Germinal center (tissue), 1 donor: ENCODE measurements around the gene FAF2.
"Not testable (repeated sequence)": the region's sequence is repeated elsewhere in the genome, so short reads cannot be mapped to it uniquely, and the experiment has no call there.

Source experiments
- DNase-seq: peaks from one replicate; pipeline ENCODE4 v3.0.0; 2012; ENCODE audit warnings: mixed read lengths, low spot score

FAF2 gene

GRCh38 chr5:176447978-176448608, at the start of gene FAF2:
TSS of gene FAF2 (plus strand) at chr5:176448385. CDS start at chr5:176448408, 23 bp downstream.
- DNase-seq, result peak; percentile 99

GRCh38 chr5:176400382-176401156, 47.6 kb upstream of the FAF2 start:
- no peak for DNase-seq

- DNase-seq, result no peak
Observed at GRCh38 chr5:176401281-176402205, 46.6 kb upstream of the FAF2 start.

- no peak for DNase-seq
Observed at GRCh38 chr5:176405656-176406435, 42.3 kb upstream of the FAF2 start.

GRCh38 chr5:176406436-176407052, 41.6 kb upstream of the FAF2 start:
- no peak for DNase-seq

GRCh38 chr5:176407456-176408251, 40.5 kb upstream of the FAF2 start:
- DNase-seq, result no peak

- DNase-seq, result not testable (repeated sequence)
Observed at GRCh38 chr5:176408252-176408573, 40.0 kb upstream of the FAF2 start.

GRCh38 chr5:176408590-176408989, 39.6 kb upstream of the FAF2 start:
- no peak for DNase-seq

GRCh38 chr5:176409765-176410164, 38.4 kb upstream of the FAF2 start:
- no peak for DNase-seq

GRCh38 chr5:176410486-176411180, 37.6 kb upstream of the FAF2 start:
- no peak for DNase-seq

GRCh38 chr5:176412517-176413254, 35.5 kb upstream of the FAF2 start:
- DNase-seq, result no peak

GRCh38 chr5:176413255-176413565, 35.0 kb upstream of the FAF2 start:
- DNase-seq, result no peak

- no peak for DNase-seq
Observed at GRCh38 chr5:176413709-176414191, 34.4 kb upstream of the FAF2 start.

GRCh38 chr5:176414704-176415103, 33.5 kb upstream of the FAF2 start:
- DNase-seq, result no peak

- DNase-seq, result peak; percentile 7
Observed at GRCh38 chr5:176415240-176415951, 32.8 kb upstream of the FAF2 start.

GRCh38 chr5:176415952-176416924, 31.9 kb upstream of the FAF2 start, which contains the start of gene CLTB:
TSS of gene CLTB (minus strand) at chr5:176416539. CDS start at chr5:176416363, 176 bp downstream.
- peak; percentile 92 for DNase-seq

- DNase-seq, result no peak
Observed at GRCh38 chr5:176416965-176417364, 31.2 kb upstream of the FAF2 start.
